Right forelimb (tissue), 1 donor: ENCODE measurements around the gene SLC45A1.
"Not testable (repeated sequence)": the region's sequence is repeated elsewhere in the genome, so short reads cannot be mapped to it uniquely, and the experiment has no call there.

Experiments
- DNase-seq: peaks from one replicate; pipeline ENCODE4 v3.0.0-alpha.2; 2018

The SLC45A1 gene

GRCh38 chr1:8317647-8318381 lies at the start of gene SLC45A1:
TSS of gene SLC45A1 (plus strand) at chr1:8318114. CDS start at chr1:8324330, 6,216 bp downstream.
- peak; percentile 82 for DNase-seq

- DNase-seq: no peak
Measured at GRCh38 chr1:8273036-8273435, 44.9 kb upstream of the SLC45A1 start.

- no peak for DNase-seq
Measured at GRCh38 chr1:8274352-8274751, 43.6 kb upstream of the SLC45A1 start.

- no peak for DNase-seq
Measured at GRCh38 chr1:8276173-8276914, 41.6 kb upstream of the SLC45A1 start.

- no peak for DNase-seq
Measured at GRCh38 chr1:8276932-8277331, 41.0 kb upstream of the SLC45A1 start.

- not testable (repeated sequence) for DNase-seq
Measured at GRCh38 chr1:8278677-8279076, 39.2 kb upstream of the SLC45A1 start.

GRCh38 chr1:8281843-8282509 lies 35.9 kb upstream of the SLC45A1 start:
- DNase-seq: no peak

- no peak for DNase-seq
Measured at GRCh38 chr1:8283058-8283884, 34.6 kb upstream of the SLC45A1 start.

- DNase-seq: no peak
Measured at GRCh38 chr1:8284127-8284526, 33.8 kb upstream of the SLC45A1 start.

- no peak for DNase-seq
Measured at GRCh38 chr1:8285103-8285502, 32.8 kb upstream of the SLC45A1 start.

- DNase-seq: no peak
Measured at GRCh38 chr1:8285965-8286364, 31.9 kb upstream of the SLC45A1 start.

- DNase-seq: no peak
Measured at GRCh38 chr1:8293118-8293517, 24.8 kb upstream of the SLC45A1 start.

GRCh38 chr1:8293641-8294169 lies 24.2 kb upstream of the SLC45A1 start:
- DNase-seq: no peak

- DNase-seq: no peak
Measured at GRCh38 chr1:8294170-8294697, 23.7 kb upstream of the SLC45A1 start.

- DNase-seq: no peak
Measured at GRCh38 chr1:8297245-8297644, 20.7 kb upstream of the SLC45A1 start.

- DNase-seq: no peak
Measured at GRCh38 chr1:8299963-8300362, 18.0 kb upstream of the SLC45A1 start.

GRCh38 chr1:8302081-8302956 lies 15.6 kb upstream of the SLC45A1 start:
- DNase-seq: no peak

GRCh38 chr1:8303141-8303540 lies 14.8 kb upstream of the SLC45A1 start:
- no peak for DNase-seq

- DNase-seq: no peak
Measured at GRCh38 chr1:8303876-8304275, 14.0 kb upstream of the SLC45A1 start.

GRCh38 chr1:8307628-8308027 lies 10.3 kb upstream of the SLC45A1 start:
- DNase-seq: no peak

GRCh38 chr1:8311068-8311718 lies 6.7 kb upstream of the SLC45A1 start:
- no peak for DNase-seq
